VCaP (cell line): ENCODE data around the gene NXF1.

Source experiments
- H3K27ac ChIP-seq: fragments of 450-650 bp; 2 replicates; pipeline ENCODE4 v1.5.1; 2017
- CTCF ChIP-seq: fragments of 450-650 bp; conservative IDR thresholded peaks from 2 replicates; pipeline ENCODE4 v1.5.1; 2017; ENCODE audit warnings: mild to moderate bottlenecking, moderate library complexity

Gene NXF1

GRCh38 chr11:62817129-62817528 lies 11.9 kb upstream of the NXF1 start:
- no peak overlapping the region for H3K27ac ChIP-seq
- no peak for TF ChIP-seq CTCF

- no peak overlapping the region for H3K27ac ChIP-seq
- no peak for TF ChIP-seq CTCF
These were observed 11.3 kb upstream of the NXF1 start for GRCh38 chr11:62816557-62816956.

GRCh38 chr11:62811659-62812058 lies 6.4 kb upstream of the NXF1 start:
- H3K27ac ChIP-seq = no peak overlapping the region
- no peak for TF ChIP-seq CTCF

GRCh38 chr11:62810748-62811147 lies 5.5 kb upstream of the NXF1 start:
- no peak for TF ChIP-seq CTCF
- no peak overlapping the region for H3K27ac ChIP-seq

GRCh38 chr11:62806611-62807121 lies 1.4 kb upstream of the NXF1 start:
- no peak for TF ChIP-seq CTCF
- no peak overlapping the region for H3K27ac ChIP-seq

- no peak for TF ChIP-seq CTCF
- H3K27ac ChIP-seq = peak overlapping the region; percentile 80
These were observed 761 bp upstream of the NXF1 start for GRCh38 chr11:62805961-62806441.

GRCh38 chr11:62804310-62805075 lies 747 bp downstream of the NXF1 start:
- no peak for TF ChIP-seq CTCF
- H3K27ac ChIP-seq = peak overlapping the region; percentile 80
